Activated gamma-delta T cell treated with Interleukin-2 at 50 U/mL for 16 hours (primary cell): ENCODE results near the gene FAM219B.
"Not testable (repeated sequence)": the region's sequence is repeated elsewhere in the genome, so short reads cannot be mapped to it uniquely, and the experiment has no call there.

Experiments used
- DNase-seq: peaks from one replicate; pipeline ENCODE4 v3.0.0-alpha.2; 2020

FAM219B gene

GRCh38 chr15:74906450-74907162, at the start of gene FAM219B:
Gene FAM219B, minus strand, starts transcription at chr15:74906851. Its CDS starts 51 bp downstream, at chr15:74906800.
- peak; percentile 68 for DNase-seq

- peak; percentile 53 for DNase-seq
These were observed 49.4 kb upstream of the FAM219B start for GRCh38 chr15:74955796-74956647.

GRCh38 chr15:74955017-74955416, 48.4 kb upstream of the FAM219B start:
- no peak for DNase-seq

- DNase-seq, result no peak
These were observed 47.9 kb upstream of the FAM219B start for GRCh38 chr15:74954515-74954914.

- DNase-seq, result no peak
These were observed 44.4 kb upstream of the FAM219B start for GRCh38 chr15:74951006-74951405.

- DNase-seq, result peak; percentile 76
These were observed 43.6 kb upstream of the FAM219B start for GRCh38 chr15:74950078-74950908.

GRCh38 chr15:74937590-74938371, 31.1 kb upstream of the FAM219B start, which contains the start of gene COX5A:
Gene COX5A, minus strand, starts transcription at chr15:74938073. Its CDS starts 59 bp downstream, at chr15:74938014.
- peak; percentile 88 for DNase-seq

GRCh38 chr15:74937272-74937589, 30.6 kb upstream of the FAM219B start:
- no peak for DNase-seq

- DNase-seq, result not testable (repeated sequence)
These were observed 28.5 kb upstream of the FAM219B start for GRCh38 chr15:74935193-74935592.

- no peak for DNase-seq
These were observed 26.9 kb upstream of the FAM219B start for GRCh38 chr15:74933573-74933972.

GRCh38 chr15:74928771-74929198, 22.1 kb upstream of the FAM219B start:
- DNase-seq, result no peak

GRCh38 chr15:74924525-74924924, 17.9 kb upstream of the FAM219B start:
- DNase-seq, result no peak

GRCh38 chr15:74920456-74920855, 13.8 kb upstream of the FAM219B start:
- no peak for DNase-seq

GRCh38 chr15:74917676-74918075, 11.0 kb upstream of the FAM219B start:
- no peak for DNase-seq

GRCh38 chr15:74913799-74914198, 7.1 kb upstream of the FAM219B start:
- DNase-seq, result not testable (repeated sequence)

GRCh38 chr15:74913041-74913440, 6.4 kb upstream of the FAM219B start:
- DNase-seq, result no peak

GRCh38 chr15:74908635-74909034, 2.0 kb upstream of the FAM219B start:
- DNase-seq, result no peak

GRCh38 chr15:74907163-74907870, 666 bp upstream of the FAM219B start:
- no peak for DNase-seq

- peak; percentile 25 for DNase-seq
These were observed 593 bp downstream of the FAM219B start for GRCh38 chr15:74906067-74906449.

- no peak for DNase-seq
These were observed 2.4 kb downstream of the FAM219B start for GRCh38 chr15:74904190-74904805.

- DNase-seq, result no peak
These were observed 3.0 kb downstream of the FAM219B start for GRCh38 chr15:74903676-74904075.
